ENCODE data around the gene BCL2L2. TPM values are rescaled to one million over a fixed set of nuclear protein-coding genes. Genes with fewer than 3 reads are reported as not detected.

The BCL2L2 gene
- total RNA-seq, 2 experiments from 2014 or later = 1.1 to 1.3 TPM

DNA sequence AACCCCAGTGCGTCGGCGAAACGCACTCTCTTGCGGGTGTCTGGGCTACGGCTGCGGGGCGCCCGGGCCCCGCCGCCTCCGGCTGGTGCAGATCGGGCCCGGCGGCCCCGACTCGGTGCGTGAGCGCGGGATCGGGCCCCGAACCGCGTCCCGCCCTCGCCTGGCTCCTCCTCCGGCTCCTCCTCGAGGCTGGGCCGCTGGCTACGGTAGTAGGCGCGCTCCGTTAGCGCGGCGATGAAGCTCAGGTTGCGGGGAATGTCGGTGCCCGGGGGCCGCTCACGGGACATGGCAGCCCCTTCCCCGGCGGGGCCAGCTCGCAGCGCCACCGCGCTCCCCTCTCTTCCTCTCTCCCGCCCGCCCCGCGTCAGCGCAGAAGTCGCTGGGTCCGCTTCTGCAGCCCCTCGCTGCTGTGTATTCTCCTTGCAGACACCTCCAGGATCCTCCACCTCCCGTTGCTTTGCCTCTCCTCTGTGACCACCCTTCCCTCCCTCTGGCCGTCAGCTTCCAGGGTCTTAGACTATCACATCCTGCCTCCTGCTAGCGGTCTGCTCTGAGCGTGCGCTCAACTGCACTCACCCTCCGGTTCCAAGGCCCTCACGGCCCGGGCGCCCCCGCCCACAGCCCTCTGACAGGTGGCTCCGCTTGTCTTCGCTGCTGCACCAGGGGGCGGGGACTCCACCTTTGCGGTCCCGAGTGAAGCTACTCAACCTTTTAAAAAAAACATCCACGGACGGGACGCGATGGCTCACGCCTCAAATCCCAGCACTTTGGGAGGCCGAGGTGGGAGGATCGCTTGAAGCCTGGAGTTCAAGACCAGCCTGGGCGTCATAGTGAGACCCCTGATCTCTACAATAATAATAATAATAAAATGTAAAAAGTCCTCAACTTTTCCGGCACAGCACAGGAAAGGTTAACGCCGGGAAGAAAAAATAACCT lies 4.1 kb upstream of the BCL2L2 start, which contains the start of gene PPP1R3E:
PPP1R3E (minus strand) TSS at position 570 of the 936 bp plus-strand sequence; CDS start at position 287, 283 bp downstream.
- Mint-ChIP-seq H3K27ac (peak within 1 kb of the TSS; percentile 97), H3K36me3 (ENCODE audit: low read depth) (peaks cover 29% of the 10 kb centered on the region), H3K27me3 (peaks cover 19% of the 10 kb centered on the region), H3K4me3 (peak within 1 kb of the TSS; percentile 91), H3K4me1 (ENCODE audit: low read depth) (peaks cover 20% of the 10 kb centered on the region), H3K9me3 (no peaks in the 10 kb centered on the region)
- peak; percentile 97 for DNase-seq
- TF ChIP-seq, protein P1, sequence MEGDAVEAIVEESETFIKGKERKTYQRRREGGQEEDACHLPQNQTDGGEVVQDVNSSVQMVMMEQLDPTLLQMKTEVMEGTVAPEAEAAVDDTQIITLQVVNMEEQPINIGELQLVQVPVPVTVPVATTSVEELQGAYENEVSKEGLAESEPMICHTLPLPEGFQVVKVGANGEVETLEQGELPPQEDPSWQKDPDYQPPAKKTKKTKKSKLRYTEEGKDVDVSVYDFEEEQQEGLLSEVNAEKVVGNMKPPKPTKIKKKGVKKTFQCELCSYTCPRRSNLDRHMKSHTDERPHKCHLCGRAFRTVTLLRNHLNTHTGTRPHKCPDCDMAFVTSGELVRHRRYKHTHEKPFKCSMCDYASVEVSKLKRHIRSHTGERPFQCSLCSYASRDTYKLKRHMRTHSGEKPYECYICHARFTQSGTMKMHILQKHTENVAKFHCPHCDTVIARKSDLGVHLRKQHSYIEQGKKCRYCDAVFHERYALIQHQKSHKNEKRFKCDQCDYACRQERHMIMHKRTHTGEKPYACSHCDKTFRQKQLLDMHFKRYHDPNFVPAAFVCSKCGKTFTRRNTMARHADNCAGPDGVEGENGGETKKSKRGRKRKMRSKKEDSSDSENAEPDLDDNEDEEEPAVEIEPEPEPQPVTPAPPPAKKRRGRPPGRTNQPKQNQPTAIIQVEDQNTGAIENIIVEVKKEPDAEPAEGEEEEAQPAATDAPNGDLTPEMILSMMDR (IDR thresholded peaks at IDR 0.05) = no peak
- ATAC-seq = peak; percentile 50
- POLR2A ChIA-PET = interaction anchor here (0.7 to 6.5 kb wide), 14 partner anchors 8 to 536 kb away, joined by 3 to 139 read pairs (median 6); partner anchors contain the start of genes ACIN1, C14orf119, HOMEZ and OXA1L
- CTCF ChIA-PET = interaction anchor here (0.7 to 7.1 kb wide), 11 partner anchors 11 to 256 kb away, joined by 3 to 78 read pairs (median 3); partner anchors contain the start of genes HOMEZ and PABPN1
- intact Hi-C loops (cut with micrococcal nuclease) = no loop called here

DNA sequence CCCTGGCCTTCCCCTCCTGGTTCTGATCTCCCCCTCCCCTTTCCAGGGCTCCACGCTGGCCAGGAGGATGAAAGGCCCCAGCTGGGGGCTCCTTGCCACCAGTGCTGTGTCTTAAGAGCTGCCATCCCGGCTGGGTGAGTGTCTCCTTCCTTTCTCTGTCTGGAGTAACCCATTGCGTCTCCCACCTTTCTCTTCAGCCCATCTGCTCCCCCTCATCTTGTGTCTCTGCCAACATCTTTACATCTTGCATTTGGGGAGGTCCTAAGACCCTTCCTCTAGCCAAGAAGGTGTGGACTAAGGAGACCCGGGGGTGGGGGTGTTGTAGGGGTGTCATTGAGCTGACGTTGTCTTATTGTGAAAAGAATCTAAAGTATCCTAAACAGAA lies 505 bp downstream of the BCL2L2 start:
- Mint-ChIP-seq H3K4me3 (peak overlapping the region; percentile 9), H3K27ac (no peak overlapping the region), H3K36me3 (ENCODE audit: low read depth) (peaks cover 3% of the 10 kb centered on the region), H3K9me3 (no peaks in the 10 kb centered on the region), H3K4me1 (ENCODE audit: low read depth) (peaks cover 6% of the 10 kb centered on the region), H3K27me3 (peaks cover 25% of the 10 kb centered on the region)
- intact Hi-C loops (cut with micrococcal nuclease) = no loop called here
- TF ChIP-seq, protein P1 (IDR thresholded peaks at IDR 0.05) = no peak
- DNase-seq (no peak), ATAC-seq (no peak)
- POLR2A ChIA-PET = interaction anchor here (6.4 kb wide), 1 partner anchor 15 kb away, joined by 40 read pairs; the partner anchor contains the start of gene PABPN1
- CTCF ChIA-PET = interaction anchor here (2.3 kb wide), 1 partner anchor 14 kb away, joined by 7 read pairs; the partner anchor contains the start of gene PABPN1

DNA sequence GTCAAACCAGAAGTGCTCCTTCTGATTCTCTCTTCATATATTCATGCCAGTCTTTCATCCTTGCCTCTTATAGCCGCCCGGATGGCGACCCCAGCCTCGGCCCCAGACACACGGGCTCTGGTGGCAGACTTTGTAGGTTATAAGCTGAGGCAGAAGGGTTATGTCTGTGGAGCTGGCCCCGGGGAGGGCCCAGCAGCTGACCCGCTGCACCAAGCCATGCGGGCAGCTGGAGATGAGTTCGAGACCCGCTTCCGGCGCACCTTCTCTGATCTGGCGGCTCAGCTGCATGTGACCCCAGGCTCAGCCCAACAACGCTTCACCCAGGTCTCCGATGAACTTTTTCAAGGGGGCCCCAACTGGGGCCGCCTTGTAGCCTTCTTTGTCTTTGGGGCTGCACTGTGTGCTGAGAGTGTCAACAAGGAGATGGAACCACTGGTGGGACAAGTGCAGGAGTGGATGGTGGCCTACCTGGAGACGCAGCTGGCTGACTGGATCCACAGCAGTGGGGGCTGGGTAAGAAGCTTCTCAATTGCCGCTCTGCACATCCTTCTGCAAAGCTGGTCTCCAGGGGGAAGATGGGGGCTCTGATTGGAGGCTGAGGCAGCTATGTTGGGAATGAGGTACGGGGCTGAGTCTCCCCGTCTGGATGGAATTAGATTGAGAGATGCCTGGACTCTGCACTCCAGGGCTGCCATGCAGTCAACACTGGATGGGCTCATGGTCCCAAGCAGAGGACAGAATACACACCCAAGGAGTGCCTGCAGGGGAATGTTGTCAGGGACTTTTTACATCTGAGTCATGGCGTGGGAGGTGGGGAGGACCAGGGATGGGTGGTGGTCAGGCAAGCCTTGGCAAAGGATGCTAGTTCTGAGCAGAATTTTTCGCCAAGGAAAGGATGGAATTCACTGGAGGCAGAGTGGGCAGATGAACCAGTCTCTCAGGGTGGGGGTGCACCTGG lies 1.3 kb downstream of the BCL2L2 start:
- no peaks in the 10 kb centered on the region for H3K36me3 Mint-ChIP-seq (ENCODE audit: low read depth)
- CTCF ChIA-PET = interaction anchor here (2.3 kb wide), 1 partner anchor 13 kb away, joined by 7 read pairs; the partner anchor contains the start of gene PABPN1
- no peaks in the 10 kb centered on the region for H3K9me3 Mint-ChIP-seq
- H3K27ac Mint-ChIP-seq = no peak overlapping the region
- no peak for DNase-seq
- peaks cover 6% of the 10 kb centered on the region for H3K4me1 Mint-ChIP-seq (ENCODE audit: low read depth)
- peaks cover 25% of the 10 kb centered on the region for H3K27me3 Mint-ChIP-seq
- TF ChIP-seq, protein P1 (IDR thresholded peaks at IDR 0.05) = no peak
- POLR2A ChIA-PET = interaction anchor here (6.4 kb wide), 1 partner anchor 14 kb away, joined by 40 read pairs; the partner anchor contains the start of gene PABPN1
- intact Hi-C loops (cut with micrococcal nuclease) = no loop called here
- no peak overlapping the region for H3K4me3 Mint-ChIP-seq
- ATAC-seq = no peak

DNA sequence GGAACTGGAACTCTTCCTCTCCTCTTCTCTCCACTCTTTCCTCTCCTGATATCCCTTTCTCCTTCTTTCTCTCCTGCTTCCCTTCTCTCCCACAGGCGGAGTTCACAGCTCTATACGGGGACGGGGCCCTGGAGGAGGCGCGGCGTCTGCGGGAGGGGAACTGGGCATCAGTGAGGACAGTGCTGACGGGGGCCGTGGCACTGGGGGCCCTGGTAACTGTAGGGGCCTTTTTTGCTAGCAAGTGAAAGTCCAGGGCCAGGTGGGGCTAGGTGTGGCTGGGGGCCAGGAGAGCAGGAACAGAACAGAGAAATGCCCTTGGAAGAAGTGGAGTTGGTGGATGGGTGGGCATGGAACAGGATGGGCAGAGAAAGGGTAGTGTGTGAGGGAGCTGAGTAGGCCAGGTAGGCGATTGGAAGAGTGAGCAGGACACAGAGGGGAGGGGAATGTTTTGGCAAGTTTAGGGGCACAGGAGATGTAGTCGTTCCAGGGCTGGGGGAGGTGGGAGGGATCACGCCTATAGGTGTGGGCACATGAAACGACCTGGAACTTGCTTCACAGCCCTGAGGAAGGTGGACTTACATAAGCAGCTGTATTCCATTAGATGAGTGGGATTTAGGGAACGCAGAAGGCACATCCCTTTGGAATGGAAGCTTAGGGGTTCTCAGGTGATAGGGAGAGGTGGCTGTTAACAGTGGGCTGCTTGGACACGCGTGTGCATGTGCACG lies 2.2 kb downstream of the BCL2L2 start:
- no peaks in the 10 kb centered on the region for H3K9me3 Mint-ChIP-seq
- H3K4me1 Mint-ChIP-seq (ENCODE audit: low read depth) = no peaks in the 10 kb centered on the region
- DNase-seq (no peak), ATAC-seq (no peak)
- TF ChIP-seq, protein P1 (IDR thresholded peaks at IDR 0.05) = no peak
- H3K27me3 Mint-ChIP-seq = peaks cover 25% of the 10 kb centered on the region
- no peaks in the 10 kb centered on the region for H3K36me3 Mint-ChIP-seq (ENCODE audit: low read depth)
- ChIA-PET POLR2A (interaction anchor here (6.4 kb wide), 1 partner anchor 13 kb away, joined by 40 read pairs; the partner anchor contains the start of gene PABPN1), CTCF (interaction anchor here (1.1 to 2.3 kb wide), 2 partner anchors 8 to 13 kb away, joined by 3 to 7 read pairs; partner anchors contain the start of gene PABPN1)
- no peak overlapping the region for H3K4me3 Mint-ChIP-seq
- no peak overlapping the region for H3K27ac Mint-ChIP-seq
- intact Hi-C loops (cut with micrococcal nuclease) = no loop called here

All from activated CD8-positive, alpha-beta T cell treated with anti-CD3 and anti-CD28 coated beads for 36 hours (primary cell).